ENCODE results near the gene SHISA5. TPM values are rescaled to one million over a fixed set of nuclear protein-coding genes. Genes with fewer than 3 reads are reported as not detected.

Gene SHISA5
- total RNA-seq, 1 donor from 2014 or later, result 218 TPM

- peaks cover 73 to 89% of the 10 kb centered on the region in 2 donors for H3K36me3 ChIP-seq
- H3K27ac ChIP-seq, result no peak overlapping the region
- TF ChIP-seq, protein P1, sequence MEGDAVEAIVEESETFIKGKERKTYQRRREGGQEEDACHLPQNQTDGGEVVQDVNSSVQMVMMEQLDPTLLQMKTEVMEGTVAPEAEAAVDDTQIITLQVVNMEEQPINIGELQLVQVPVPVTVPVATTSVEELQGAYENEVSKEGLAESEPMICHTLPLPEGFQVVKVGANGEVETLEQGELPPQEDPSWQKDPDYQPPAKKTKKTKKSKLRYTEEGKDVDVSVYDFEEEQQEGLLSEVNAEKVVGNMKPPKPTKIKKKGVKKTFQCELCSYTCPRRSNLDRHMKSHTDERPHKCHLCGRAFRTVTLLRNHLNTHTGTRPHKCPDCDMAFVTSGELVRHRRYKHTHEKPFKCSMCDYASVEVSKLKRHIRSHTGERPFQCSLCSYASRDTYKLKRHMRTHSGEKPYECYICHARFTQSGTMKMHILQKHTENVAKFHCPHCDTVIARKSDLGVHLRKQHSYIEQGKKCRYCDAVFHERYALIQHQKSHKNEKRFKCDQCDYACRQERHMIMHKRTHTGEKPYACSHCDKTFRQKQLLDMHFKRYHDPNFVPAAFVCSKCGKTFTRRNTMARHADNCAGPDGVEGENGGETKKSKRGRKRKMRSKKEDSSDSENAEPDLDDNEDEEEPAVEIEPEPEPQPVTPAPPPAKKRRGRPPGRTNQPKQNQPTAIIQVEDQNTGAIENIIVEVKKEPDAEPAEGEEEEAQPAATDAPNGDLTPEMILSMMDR (IDR thresholded peaks at IDR 0.05), result no peak
- no peaks in the 10 kb centered on the region for H3K9me3 ChIP-seq
- H3K27me3 ChIP-seq, result no peaks in the 10 kb centered on the region
- intact Hi-C loops (cut with DNase I), result no loop called here
- peaks cover 0 to 14% of the 10 kb centered on the region in 2 donors for H3K4me1 ChIP-seq
- DNase-seq (ENCODE audit: low spot score in 2 of 2), result no peak
- no peak overlapping the region for H3K4me3 ChIP-seq
Measured at GRCh38 chr3:48418140-48418539, 85.8 kb downstream of the SHISA5 start.

Other genes starting within 250 kb of the SHISA5 start
- gene NME6, start 202.8 kb downstream of the SHISA5 start, total RNA-seq, result 11.0 TPM
- gene SPINK8, start 170.5 kb downstream of the SHISA5 start, total RNA-seq, result not detected
- gene FBXW12, start 132.0 kb downstream of the SHISA5 start, total RNA-seq, result not detected
- gene PLXNB1, start 74.1 kb downstream of the SHISA5 start, total RNA-seq, result 160 TPM
- gene CCDC51, start 64.1 kb downstream of the SHISA5 start, total RNA-seq, result 19.3 TPM
- 142 TPM for gene TMA7, start 63.9 kb downstream of the SHISA5 start, total RNA-seq
- 9.0 TPM for gene ATRIP, start 57.4 kb downstream of the SHISA5 start, total RNA-seq
- gene PFKFB4, start 52.6 kb upstream of the SHISA5 start, total RNA-seq, result 3.7 TPM
- not detected for gene UCN2, start 59.6 kb upstream of the SHISA5 start, total RNA-seq
- 22.2 TPM for gene COL7A1, start 91.2 kb upstream of the SHISA5 start, total RNA-seq
- 193 TPM for gene UQCRC1, start 105.5 kb upstream of the SHISA5 start, total RNA-seq
- not detected for gene TMEM89, start 117.6 kb upstream of the SHISA5 start, total RNA-seq
- 28.1 TPM for gene SLC26A6, start 131.3 kb upstream of the SHISA5 start, total RNA-seq
- gene CELSR3, start 158.7 kb upstream of the SHISA5 start, total RNA-seq, result 2.6 TPM
- gene NCKIPSD, start 181.7 kb upstream of the SHISA5 start, total RNA-seq, result 102 TPM
- 101 TPM for gene IP6K2, start 213.0 kb upstream of the SHISA5 start, total RNA-seq